GM19324 (cell line): ENCODE data around the gene GPATCH11.

Source experiments
- ATAC-seq: cut with Tn5 transposase; IDR thresholded peaks from one replicate; pipeline ENCODE4 v1.9.1; 2021; ENCODE audit warnings: mild to moderate bottlenecking, moderate library complexity; ENCODE audit not compliant: unreplicated experiment, low FRiP score

GPATCH11 gene

GRCh38 chr2:37104178-37104577 lies 19.9 kb downstream of the GPATCH11 start:
- ATAC-seq: no peak

DNA sequence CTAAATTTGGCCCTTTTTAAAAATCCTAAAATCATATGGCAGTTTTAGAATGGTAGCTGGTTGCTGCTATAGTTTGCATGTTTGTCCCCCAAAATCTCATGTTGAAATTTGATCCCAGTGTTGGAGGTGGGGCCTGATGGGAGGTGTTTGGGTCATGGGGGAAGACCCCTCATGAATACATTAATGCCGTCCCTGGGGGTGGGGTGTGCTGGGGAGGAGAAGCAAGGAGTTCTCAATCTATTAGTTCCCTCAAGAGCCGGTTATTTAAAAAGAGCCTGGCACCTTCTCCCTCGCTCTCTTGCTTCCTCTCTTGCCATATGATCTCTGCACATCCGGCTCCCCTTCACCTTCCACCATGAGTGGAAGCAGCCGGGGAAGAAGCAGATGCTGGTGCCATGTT lies 20.8 kb downstream of the GPATCH11 start:
- ATAC-seq: no peak

DNA sequence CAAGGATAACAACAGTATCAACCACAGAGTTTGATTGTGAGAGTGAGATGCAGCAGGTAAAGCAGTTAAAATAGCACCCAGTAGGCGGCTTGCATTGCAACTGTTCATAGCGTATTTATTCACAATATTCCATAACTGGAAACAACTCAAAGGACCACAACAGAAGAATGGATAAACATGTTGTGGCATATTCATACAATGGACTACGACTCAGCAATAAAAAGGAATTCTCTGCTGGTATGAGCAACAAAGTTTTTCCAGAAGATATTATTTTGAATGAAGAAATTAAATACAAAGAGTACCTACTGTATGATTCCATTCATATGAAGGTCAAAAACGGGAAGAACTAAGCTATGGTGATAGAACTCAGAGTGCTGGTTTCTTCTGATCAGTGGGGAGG lies 25.2 kb downstream of the GPATCH11 start:
- ATAC-seq: no peak

GRCh38 chr2:37110306-37111212 lies 26.2 kb downstream of the GPATCH11 start:
- ATAC-seq: no peak

GRCh38 chr2:37111958-37112357 lies 27.6 kb downstream of the GPATCH11 start:
- no peak for ATAC-seq

- ATAC-seq: no peak
Observed at GRCh38 chr2:37117566-37117965, 33.2 kb downstream of the GPATCH11 start.

- no peak for ATAC-seq
Observed at GRCh38 chr2:37119157-37119556, 34.8 kb downstream of the GPATCH11 start.

DNA sequence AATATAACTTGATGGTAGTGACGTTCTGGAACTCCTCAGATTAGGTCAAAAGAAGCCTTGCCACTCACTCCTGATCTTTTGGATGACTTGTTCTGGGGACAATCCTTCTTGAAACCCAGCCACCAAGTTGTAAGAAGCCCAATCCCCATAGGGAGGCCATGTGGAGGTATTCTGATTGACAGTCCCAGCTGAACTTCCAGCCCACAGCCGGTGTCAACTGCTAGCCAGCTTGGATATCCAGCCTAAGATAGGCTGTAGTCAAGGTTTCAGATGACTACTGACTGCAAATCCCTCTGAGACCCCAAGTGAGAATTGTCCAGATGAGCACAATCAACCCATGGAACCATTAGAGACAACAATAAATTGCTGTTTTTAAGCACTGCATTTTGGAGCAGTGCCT lies 41.1 kb downstream of the GPATCH11 start:
- no peak for ATAC-seq

- ATAC-seq: no peak
Observed at GRCh38 chr2:37132914-37133313, 48.6 kb downstream of the GPATCH11 start.

DNA sequence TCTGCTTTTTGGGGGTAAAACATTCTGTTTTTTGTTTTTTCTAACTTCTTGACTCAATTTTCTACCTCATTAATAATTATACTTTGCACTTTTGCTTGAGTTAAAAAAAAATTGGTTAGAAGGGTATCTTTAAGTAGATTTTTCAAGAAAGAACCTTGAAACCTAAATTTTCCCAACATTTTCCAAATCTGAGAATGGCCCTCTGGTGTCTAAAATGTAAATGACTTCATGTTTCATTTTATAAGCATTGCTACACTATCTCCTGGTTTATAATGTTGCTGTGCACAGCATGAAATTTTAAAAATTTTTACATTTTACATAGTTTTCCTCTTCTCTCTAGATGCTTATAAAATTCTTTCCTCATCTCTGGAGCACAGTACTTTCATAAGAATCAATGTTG lies 58.2 kb downstream of the GPATCH11 start:
- ATAC-seq: no peak

- no peak for ATAC-seq
Observed at GRCh38 chr2:37143974-37144373, 59.7 kb downstream of the GPATCH11 start.

GRCh38 chr2:37146062-37146461 lies 61.7 kb downstream of the GPATCH11 start:
- no peak for ATAC-seq

GRCh38 chr2:37148325-37148724 lies 64.0 kb downstream of the GPATCH11 start:
- ATAC-seq: no peak
